WTC11 (cell line): ENCODE results near the gene NR2F1. TPM values are rescaled to one million over a fixed set of nuclear protein-coding genes. Genes with fewer than 3 reads are reported as not detected.
"Not testable (repeated sequence)": the region's sequence is repeated elsewhere in the genome, so short reads cannot be mapped to it uniquely, and the experiment has no call there.

Source experiments
- ATAC-seq: fragments of 200-7000 bp; cut with Tn5 transposase; 2 replicates; pipeline ENCODE4 v1.10.0; 2021; ENCODE audit warnings: mild to moderate bottlenecking, moderate library complexity
- CTCF ChIA-PET: fragments of 300-600 bp; sonication (Branson Sonifier 250); formaldehyde crosslinking; loops from one replicate; lab custom pipeline; 2021; ENCODE audit warnings: antibody characterized with exemption; lab: Charles Lee
- POLR2A ChIA-PET: fragments of 350-600 bp; sonication (Branson Sonifier 250); formaldehyde crosslinking; loops from one replicate; lab custom pipeline; 2021; ENCODE audit warnings: antibody characterized with exemption; lab: Charles Lee
- DNase-seq: peaks from one replicate; pipeline ENCODE4 v3.0.0; 2021; ENCODE audit warnings: low spot score
- H3K27ac Mint-ChIP-seq: 2 replicates; pipeline ENCODE4 v1.8.0; 2021; ENCODE audit warnings: mixed read lengths
- H3K27me3 Mint-ChIP-seq: 2 replicates; pipeline ENCODE4 v1.8.0; 2021; ENCODE audit warnings: low read depth, mild to moderate bottlenecking, moderate library complexity, mixed read lengths
- H3K36me3 Mint-ChIP-seq: 2 replicates; pipeline ENCODE4 v1.8.0; 2021; ENCODE audit warnings: mixed read lengths
- H3K4me1 Mint-ChIP-seq: 2 replicates; pipeline ENCODE4 v1.8.0; 2022; ENCODE audit warnings: mixed read lengths
- H3K4me3 Mint-ChIP-seq: 2 replicates; pipeline ENCODE4 v1.8.0; 2021; ENCODE audit warnings: mild to moderate bottlenecking, moderate library complexity, mixed read lengths
- H3K9me3 Mint-ChIP-seq: 2 replicates; pipeline ENCODE4 v1.8.0; 2021; ENCODE audit warnings: mixed read lengths
- ARID4B ChIP-seq: sonication (generic); formaldehyde crosslinking; IDR thresholded peaks from 2 replicates; pipeline ENCODE4 v1.8.0; 2023; ENCODE audit warnings: missing genetic modification reagents, mild to moderate bottlenecking, borderline replicate concordance
- ATF1 ChIP-seq: sonication (generic); formaldehyde crosslinking; IDR thresholded peaks from 2 replicates; pipeline ENCODE4 v1.8.1; 2023; ENCODE audit warnings: mild to moderate bottlenecking, moderate library complexity, missing genetic modification reagents
- EMX1 ChIP-seq: fragments of 250-450 bp; sonication (Bioruptor Pico); IDR thresholded peaks from 2 replicates; pipeline ENCODE4 v1.8.0; 2021; ENCODE audit warnings: mild to moderate bottlenecking
- ESRRA ChIP-seq: sonication (generic); formaldehyde crosslinking; IDR thresholded peaks from 2 replicates; pipeline ENCODE4 v1.8.1; 2022; ENCODE audit warnings: mild to moderate bottlenecking, missing genetic modification reagents, borderline replicate concordance
- ETV6 ChIP-seq: sonication (generic); formaldehyde crosslinking; IDR thresholded peaks from 2 replicates; pipeline ENCODE4 v1.8.1; 2022; ENCODE audit warnings: mild to moderate bottlenecking, missing genetic modification reagents
- HMGA2 ChIP-seq: fragments of 250-450 bp; sonication (Bioruptor Pico); IDR thresholded peaks from 2 replicates; pipeline ENCODE4 v1.4.0; 2021; ENCODE audit warnings: mild to moderate bottlenecking, moderate library complexity
- JUN ChIP-seq: sonication (generic); formaldehyde crosslinking; IDR thresholded peaks from 2 replicates; pipeline ENCODE4 v1.8.0; 2023; ENCODE audit warnings: mild to moderate bottlenecking, missing genetic modification reagents
- MAX ChIP-seq: sonication (generic); formaldehyde crosslinking; IDR thresholded peaks from 2 replicates; pipeline ENCODE4 v1.8.0; 2022; ENCODE audit warnings: mild to moderate bottlenecking, missing genetic modification reagents
- NFYB ChIP-seq: sonication (generic); formaldehyde crosslinking; conservative IDR thresholded peaks from 2 replicates; pipeline ENCODE4 v1.8.0; 2022; ENCODE audit warnings: low read depth, missing genetic modification reagents
- NR2C2 ChIP-seq: sonication (generic); formaldehyde crosslinking; IDR thresholded peaks from 2 replicates; pipeline ENCODE4 v1.8.0; 2022; ENCODE audit warnings: mild to moderate bottlenecking, missing genetic modification reagents
- SMAD3 ChIP-seq: sonication (generic); formaldehyde crosslinking; IDR thresholded peaks from 2 replicates; pipeline ENCODE4 v1.8.0; 2022; ENCODE audit warnings: missing genetic modification reagents, mild to moderate bottlenecking, borderline replicate concordance
- ZNF263 ChIP-seq: sonication (generic); formaldehyde crosslinking; IDR thresholded peaks from 2 replicates; pipeline ENCODE4 v1.8.1; 2022; ENCODE audit warnings: low read depth, mild to moderate bottlenecking, moderate library complexity, missing genetic modification reagents
- ZNF281 ChIP-seq: sonication (generic); formaldehyde crosslinking; IDR thresholded peaks from 2 replicates; pipeline ENCODE4 v1.8.0; 2023; ENCODE audit warnings: mild to moderate bottlenecking, missing genetic modification reagents
- total RNA-seq: library from RNA; stranded (reverse); gene quantifications from 3 replicates; pipeline ENCODE4 v1.2.3, GENCODE V29; 2021
- TF ChIP-seq, protein P1 (sequence below): fragments of 250-450 bp; sonication (Bioruptor Pico); IDR thresholded peaks from 2 replicates; pipeline ENCODE4 v1.9.0; 2021; ENCODE audit warnings: mild to moderate bottlenecking
- TF ChIP-seq, protein P2 (sequence below): fragments of 250-450 bp; sonication (Bioruptor Pico); IDR thresholded peaks from 2 replicates; pipeline ENCODE4 v1.9.0; 2021; ENCODE audit warnings: mild to moderate bottlenecking
- TF ChIP-seq, protein P3 (sequence below): sonication (generic); formaldehyde crosslinking; conservative IDR thresholded peaks from 2 replicates; pipeline ENCODE4 v1.8.1; 2022; ENCODE audit warnings: mild to moderate bottlenecking, missing genetic modification reagents

The NR2F1 gene
- total RNA-seq, 1 experiment from 2014 or later = 0.31 TPM

GRCh38 chr5:93545872-93546271 is 37.1 kb upstream of the NR2F1 start (continued):
- TF ChIP-seq ZNF281 = no peak
- no peak for TF ChIP-seq ARID4B (CRISPR knock-in tag)
- TF ChIP-seq NR2C2 (CRISPR knock-in tag) = no peak
- no peak for TF ChIP-seq ZNF263 (CRISPR knock-in tag)

DNA sequence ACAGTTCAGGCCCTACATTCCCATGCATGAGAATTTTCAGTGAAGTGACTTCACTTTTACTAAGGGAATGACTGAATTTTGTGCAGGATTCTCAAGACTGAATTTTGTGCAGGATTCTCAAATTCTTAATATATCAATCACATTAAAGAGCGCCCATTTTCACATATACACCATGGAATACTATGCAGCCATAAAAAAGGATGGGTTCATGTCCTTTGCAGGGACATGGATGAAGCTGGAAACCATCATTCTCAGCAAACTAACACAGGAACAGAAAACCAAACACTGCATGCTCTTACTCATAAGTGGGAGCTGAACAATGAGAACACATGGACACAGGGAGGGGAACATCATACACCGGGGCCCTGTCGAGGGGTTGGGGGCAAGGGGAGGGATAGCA is 33.4 kb upstream of the NR2F1 start:
- POLR2A ChIA-PET, DNase-seq, H3K27ac Mint-ChIP-seq: not testable (repeated sequence)

DNA sequence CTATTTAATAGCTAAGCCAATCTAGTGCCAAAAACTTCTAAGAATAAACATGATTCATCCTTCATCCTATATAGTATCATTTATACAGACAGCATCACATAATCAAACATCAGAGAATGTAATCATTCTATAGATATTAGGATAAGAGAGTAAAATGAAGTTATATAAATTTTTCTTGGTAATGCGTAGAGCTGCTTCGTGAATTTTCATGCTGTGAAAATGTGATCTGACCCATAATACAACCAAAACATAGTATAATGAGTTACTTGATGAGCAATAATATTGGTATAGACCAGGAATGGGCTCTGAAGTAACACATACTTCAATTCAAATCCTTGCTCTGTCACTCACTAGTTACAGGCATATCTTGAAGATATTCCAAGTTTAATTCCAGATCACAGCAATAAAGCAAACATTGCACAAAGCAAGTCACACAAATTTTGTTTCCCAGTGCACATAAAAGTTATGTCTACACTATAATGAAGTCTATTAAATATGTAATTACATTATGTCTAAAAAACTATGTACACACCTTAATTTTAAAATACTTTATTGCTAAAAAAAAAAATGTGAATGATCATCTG is 25.9 kb upstream of the NR2F1 start:
- POLR2A ChIA-PET = no interaction called here
- Mint-ChIP-seq H3K9me3 (no peaks in the 10 kb centered on the region), H3K4me1 (no peaks in the 10 kb centered on the region)

More for the DNA sequence above, 33.4 kb upstream of the NR2F1 start:
- ATAC-seq, CTCF ChIA-PET, H3K9me3 Mint-ChIP-seq, H3K27me3 Mint-ChIP-seq, H3K4me1 Mint-ChIP-seq, H3K36me3 Mint-ChIP-seq, H3K4me3 Mint-ChIP-seq: not testable (repeated sequence)

More for the DNA sequence above, 25.9 kb upstream of the NR2F1 start:
- CTCF ChIA-PET = no interaction called here
- ATAC-seq = no peak
- H3K27ac Mint-ChIP-seq = no peak overlapping the region
- DNase-seq = no peak
- no peaks in the 10 kb centered on the region for H3K36me3 Mint-ChIP-seq
- no peak overlapping the region for H3K4me3 Mint-ChIP-seq
- TF ChIP-seq, protein P1, sequence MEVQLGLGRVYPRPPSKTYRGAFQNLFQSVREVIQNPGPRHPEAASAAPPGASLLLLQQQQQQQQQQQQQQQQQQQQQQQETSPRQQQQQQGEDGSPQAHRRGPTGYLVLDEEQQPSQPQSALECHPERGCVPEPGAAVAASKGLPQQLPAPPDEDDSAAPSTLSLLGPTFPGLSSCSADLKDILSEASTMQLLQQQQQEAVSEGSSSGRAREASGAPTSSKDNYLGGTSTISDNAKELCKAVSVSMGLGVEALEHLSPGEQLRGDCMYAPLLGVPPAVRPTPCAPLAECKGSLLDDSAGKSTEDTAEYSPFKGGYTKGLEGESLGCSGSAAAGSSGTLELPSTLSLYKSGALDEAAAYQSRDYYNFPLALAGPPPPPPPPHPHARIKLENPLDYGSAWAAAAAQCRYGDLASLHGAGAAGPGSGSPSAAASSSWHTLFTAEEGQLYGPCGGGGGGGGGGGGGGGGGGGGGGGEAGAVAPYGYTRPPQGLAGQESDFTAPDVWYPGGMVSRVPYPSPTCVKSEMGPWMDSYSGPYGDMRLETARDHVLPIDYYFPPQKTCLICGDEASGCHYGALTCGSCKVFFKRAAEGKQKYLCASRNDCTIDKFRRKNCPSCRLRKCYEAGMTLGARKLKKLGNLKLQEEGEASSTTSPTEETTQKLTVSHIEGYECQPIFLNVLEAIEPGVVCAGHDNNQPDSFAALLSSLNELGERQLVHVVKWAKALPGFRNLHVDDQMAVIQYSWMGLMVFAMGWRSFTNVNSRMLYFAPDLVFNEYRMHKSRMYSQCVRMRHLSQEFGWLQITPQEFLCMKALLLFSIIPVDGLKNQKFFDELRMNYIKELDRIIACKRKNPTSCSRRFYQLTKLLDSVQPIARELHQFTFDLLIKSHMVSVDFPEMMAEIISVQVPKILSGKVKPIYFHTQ (CRISPR knock-in tag) = no peak
- TF ChIP-seq, protein P2, sequence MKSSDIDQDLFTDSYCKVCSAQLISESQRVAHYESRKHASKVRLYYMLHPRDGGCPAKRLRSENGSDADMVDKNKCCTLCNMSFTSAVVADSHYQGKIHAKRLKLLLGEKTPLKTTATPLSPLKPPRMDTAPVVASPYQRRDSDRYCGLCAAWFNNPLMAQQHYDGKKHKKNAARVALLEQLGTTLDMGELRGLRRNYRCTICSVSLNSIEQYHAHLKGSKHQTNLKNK (CRISPR knock-in tag) = no peak
- TF ChIP-seq ETV6 (CRISPR knock-in tag) (no peak), JUN (no peak), ESRRA (no peak), SMAD3 (CRISPR knock-in tag) (no peak), HMGA2 (no peak), ATF1 (CRISPR knock-in tag) (no peak), MAX (CRISPR knock-in tag) (no peak), NFYB (no peak), EMX1 (CRISPR knock-in tag) (no peak)
- TF ChIP-seq, protein P3, sequence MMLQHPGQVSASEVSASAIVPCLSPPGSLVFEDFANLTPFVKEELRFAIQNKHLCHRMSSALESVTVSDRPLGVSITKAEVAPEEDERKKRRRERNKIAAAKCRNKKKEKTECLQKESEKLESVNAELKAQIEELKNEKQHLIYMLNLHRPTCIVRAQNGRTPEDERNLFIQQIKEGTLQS = no peak
- no peaks in the 10 kb centered on the region for H3K27me3 Mint-ChIP-seq
